ENCODE data around the gene RTKN. TPM values are rescaled to one million over a fixed set of nuclear protein-coding genes. Genes with fewer than 3 reads are reported as not detected.

The RTKN gene
- total and polyA plus RNA-seq, 10 of the 15 experiments (the other 5 are each of a cell fraction or from before 2014, with no cell fraction given): 0.50 to 12.3 (median 5.4) TPM

DNA sequence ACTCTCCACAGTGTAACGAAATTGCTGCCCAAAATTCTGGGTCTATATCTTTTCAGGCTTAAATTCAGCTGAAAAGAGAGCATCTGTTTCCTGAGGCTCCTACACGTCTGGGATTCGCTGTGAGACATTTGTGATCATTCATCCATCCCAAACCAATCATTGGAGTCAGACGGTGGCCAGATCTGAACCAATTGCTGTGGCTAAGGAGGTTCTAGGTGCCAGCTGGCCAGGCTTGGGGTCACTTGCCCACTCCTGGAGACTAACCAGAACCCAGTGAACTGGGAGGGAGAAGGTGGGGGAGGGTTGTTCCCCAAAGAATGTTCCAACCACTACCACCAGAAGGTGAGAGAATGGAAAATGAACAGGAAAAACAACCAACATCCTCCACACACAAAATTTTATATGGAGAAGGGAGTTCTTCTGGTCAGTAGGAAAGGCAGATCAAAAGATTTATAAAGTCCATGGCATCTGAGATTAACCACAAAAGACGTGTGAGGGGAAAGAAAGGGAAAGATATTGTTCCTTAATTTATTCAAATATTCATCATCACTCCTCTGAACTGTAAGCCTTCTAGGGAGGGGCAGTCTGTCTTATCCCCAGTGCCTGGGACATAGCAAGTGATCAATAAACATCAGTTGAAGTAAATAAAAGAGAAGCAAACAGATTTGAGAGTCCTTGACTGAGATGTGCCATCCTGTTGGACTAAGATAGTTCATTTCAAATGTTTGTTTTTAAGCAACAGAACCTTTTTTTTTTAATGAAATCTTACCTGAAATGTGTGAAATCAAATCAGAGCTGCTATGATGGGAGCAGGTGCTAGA lies 3.0 kb upstream of the RTKN start:
- Histone ChIP-seq H3K9ac (ENCODE audit: control insufficient read depth, insufficient read depth, low read length) (no peak overlapping the region), H4K20me1 (ENCODE audit: control insufficient read depth, insufficient read depth) (no peaks in the 10 kb centered on the region), H3K9me3 (replicated peaks; ENCODE audit: control insufficient read depth, insufficient read depth, low read length) (no peaks in the 10 kb centered on the region), H3K79me2 (ENCODE audit: control insufficient read depth, insufficient read depth, low read length) (no peaks in the 10 kb centered on the region), H3K27ac (ENCODE audit: control insufficient read depth, insufficient read depth) (no peak overlapping the region), H3K36me3 (ENCODE audit: control insufficient read depth in 2 of 2, insufficient read depth in 2 of 2, low read length in 1 of 2) (no peaks in the 10 kb centered on the region), H3K4me3 (no peak overlapping the region), H3K4me2 (ENCODE audit: control insufficient read depth, insufficient read depth) (no peak overlapping the region), H2AFZ (ENCODE audit: control insufficient read depth, low read depth, low read length) (no peak overlapping the region), H3K4me1 (ENCODE audit: control insufficient read depth, insufficient read depth, low read length) (peaks cover 15% of the 10 kb centered on the region), H3K27me3 (replicated peaks in 1 of 2; ENCODE audit: control insufficient read depth in 2 of 2, insufficient read depth in 2 of 2, low read length in 1 of 2) (peaks cover 0 to 10% of the 10 kb centered on the region in 2 experiments; a peak in 3 of 4 replicates)
- DNase-seq (ENCODE audit: low read depth, low spot score) (no peak), FAIRE-seq (no peak), ATAC-seq (no peak)
- in situ Hi-C loops (cut with MboI) (no loop called here), intact Hi-C loops (cut with micrococcal nuclease; ENCODE audit: unreplicated experiment) (no loop called here)
- 2% methylated on average over 5 of the region's 5 CpGs for WGBS (ENCODE audit: insufficient coverage, insufficient replicate concordance, low lambda C conversion rate, missing lambda C conversion rate)
- ChIA-PET RAD21 (ENCODE audit: unreplicated experiment) (interaction anchor here (0.9 to 1.0 kb wide), 2 partner anchors 10 to 53 kb away, joined by 3 to 4 read pairs; partner anchors contain the start of gene INO80B), CTCF (interaction anchor here (1.2 to 1.3 kb wide), 2 partner anchors 10 to 24 kb away, joined by 3 to 6 read pairs; partner anchors contain the start of gene INO80B), SMC1A (ENCODE audit: uncharacterized antibody, unreplicated experiment) (interaction anchor here (0.7 to 0.8 kb wide), 2 partner anchors 8 to 12 kb away, joined by 3 read pairs; no protein-coding TSS in a partner anchor), POLR2A (interaction anchor here (0.6 to 3.1 kb wide), 2 partner anchors 10 to 22 kb away, joined by 3 to 16 read pairs; partner anchors contain the start of gene INO80B)
- no TSS peak for BruUV-seq (replicated peaks)
- TF ChIP-seq CHD4 (IDR thresholded peaks at IDR 0.05): no peak
- TF ChIP-seq NR2F1 (conservative IDR thresholded peaks at IDR 0.05): no peak
- TF ChIP-seq, protein P1, sequence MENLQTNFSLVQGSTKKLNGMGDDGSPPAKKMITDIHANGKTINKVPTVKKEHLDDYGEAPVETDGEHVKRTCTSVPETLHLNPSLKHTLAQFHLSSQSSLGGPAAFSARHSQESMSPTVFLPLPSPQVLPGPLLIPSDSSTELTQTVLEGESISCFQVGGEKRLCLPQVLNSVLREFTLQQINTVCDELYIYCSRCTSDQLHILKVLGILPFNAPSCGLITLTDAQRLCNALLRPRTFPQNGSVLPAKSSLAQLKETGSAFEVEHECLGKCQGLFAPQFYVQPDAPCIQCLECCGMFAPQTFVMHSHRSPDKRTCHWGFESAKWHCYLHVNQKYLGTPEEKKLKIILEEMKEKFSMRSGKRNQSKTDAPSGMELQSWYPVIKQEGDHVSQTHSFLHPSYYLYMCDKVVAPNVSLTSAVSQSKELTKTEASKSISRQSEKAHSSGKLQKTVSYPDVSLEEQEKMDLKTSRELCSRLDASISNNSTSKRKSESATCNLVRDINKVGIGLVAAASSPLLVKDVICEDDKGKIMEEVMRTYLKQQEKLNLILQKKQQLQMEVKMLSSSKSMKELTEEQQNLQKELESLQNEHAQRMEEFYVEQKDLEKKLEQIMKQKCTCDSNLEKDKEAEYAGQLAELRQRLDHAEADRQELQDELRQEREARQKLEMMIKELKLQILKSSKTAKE (IDR thresholded peaks at IDR 0.05; ENCODE audit: low read depth, poor library complexity, severe bottlenecking): no peak
- TF ChIP-seq, protein P2, sequence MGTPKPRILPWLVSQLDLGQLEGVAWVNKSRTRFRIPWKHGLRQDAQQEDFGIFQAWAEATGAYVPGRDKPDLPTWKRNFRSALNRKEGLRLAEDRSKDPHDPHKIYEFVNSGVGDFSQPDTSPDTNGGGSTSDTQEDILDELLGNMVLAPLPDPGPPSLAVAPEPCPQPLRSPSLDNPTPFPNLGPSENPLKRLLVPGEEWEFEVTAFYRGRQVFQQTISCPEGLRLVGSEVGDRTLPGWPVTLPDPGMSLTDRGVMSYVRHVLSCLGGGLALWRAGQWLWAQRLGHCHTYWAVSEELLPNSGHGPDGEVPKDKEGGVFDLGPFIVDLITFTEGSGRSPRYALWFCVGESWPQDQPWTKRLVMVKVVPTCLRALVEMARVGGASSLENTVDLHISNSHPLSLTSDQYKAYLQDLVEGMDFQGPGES (IDR thresholded peaks at IDR 0.05): no peak
- TF ChIP-seq SP1 (IDR thresholded peaks at IDR 0.05; ENCODE audit: low read depth, low read length): no peak
- TF ChIP-seq ZNF274 (IDR thresholded peaks at IDR 0.05; ENCODE audit: insufficient read depth, insufficient read length): no peak
- TF ChIP-seq, protein P3, sequence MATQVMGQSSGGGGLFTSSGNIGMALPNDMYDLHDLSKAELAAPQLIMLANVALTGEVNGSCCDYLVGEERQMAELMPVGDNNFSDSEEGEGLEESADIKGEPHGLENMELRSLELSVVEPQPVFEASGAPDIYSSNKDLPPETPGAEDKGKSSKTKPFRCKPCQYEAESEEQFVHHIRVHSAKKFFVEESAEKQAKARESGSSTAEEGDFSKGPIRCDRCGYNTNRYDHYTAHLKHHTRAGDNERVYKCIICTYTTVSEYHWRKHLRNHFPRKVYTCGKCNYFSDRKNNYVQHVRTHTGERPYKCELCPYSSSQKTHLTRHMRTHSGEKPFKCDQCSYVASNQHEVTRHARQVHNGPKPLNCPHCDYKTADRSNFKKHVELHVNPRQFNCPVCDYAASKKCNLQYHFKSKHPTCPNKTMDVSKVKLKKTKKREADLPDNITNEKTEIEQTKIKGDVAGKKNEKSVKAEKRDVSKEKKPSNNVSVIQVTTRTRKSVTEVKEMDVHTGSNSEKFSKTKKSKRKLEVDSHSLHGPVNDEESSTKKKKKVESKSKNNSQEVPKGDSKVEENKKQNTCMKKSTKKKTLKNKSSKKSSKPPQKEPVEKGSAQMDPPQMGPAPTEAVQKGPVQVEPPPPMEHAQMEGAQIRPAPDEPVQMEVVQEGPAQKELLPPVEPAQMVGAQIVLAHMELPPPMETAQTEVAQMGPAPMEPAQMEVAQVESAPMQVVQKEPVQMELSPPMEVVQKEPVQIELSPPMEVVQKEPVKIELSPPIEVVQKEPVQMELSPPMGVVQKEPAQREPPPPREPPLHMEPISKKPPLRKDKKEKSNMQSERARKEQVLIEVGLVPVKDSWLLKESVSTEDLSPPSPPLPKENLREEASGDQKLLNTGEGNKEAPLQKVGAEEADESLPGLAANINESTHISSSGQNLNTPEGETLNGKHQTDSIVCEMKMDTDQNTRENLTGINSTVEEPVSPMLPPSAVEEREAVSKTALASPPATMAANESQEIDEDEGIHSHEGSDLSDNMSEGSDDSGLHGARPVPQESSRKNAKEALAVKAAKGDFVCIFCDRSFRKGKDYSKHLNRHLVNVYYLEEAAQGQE (IDR thresholded peaks at IDR 0.05; ENCODE audit: low read depth, low read length): no peak
- no peak for TF ChIP-seq BRCA1 (IDR thresholded peaks at IDR 0.05; ENCODE audit: low read depth, low read length)
- TF ChIP-seq FOXK2 (IDR thresholded peaks at IDR 0.05): no peak
- TF ChIP-seq SMARCA5 (IDR thresholded peaks at IDR 0.05): no peak
- TF ChIP-seq ETV6 (conservative IDR thresholded peaks at IDR 0.05 in 1 of 2, IDR thresholded peaks at IDR 0.05 in 1 of 2; ENCODE audit: borderline replicate concordance in 1 of 2, low read depth in 1 of 2): no peak
- TF ChIP-seq SIN3A (IDR thresholded peaks at IDR 0.05; ENCODE audit: low read depth, low read length): no peak
- TF ChIP-seq TCF7 (IDR thresholded peaks at IDR 0.05; ENCODE audit: borderline replicate concordance): no peak
- TF ChIP-seq SMAD5 (IDR thresholded peaks at IDR 0.05; ENCODE audit: low read depth): no peak
- TF ChIP-seq TAF1 (IDR thresholded peaks at IDR 0.05; ENCODE audit: borderline replicate concordance, low read depth, low read length): no peak
- TF ChIP-seq, protein P4, sequence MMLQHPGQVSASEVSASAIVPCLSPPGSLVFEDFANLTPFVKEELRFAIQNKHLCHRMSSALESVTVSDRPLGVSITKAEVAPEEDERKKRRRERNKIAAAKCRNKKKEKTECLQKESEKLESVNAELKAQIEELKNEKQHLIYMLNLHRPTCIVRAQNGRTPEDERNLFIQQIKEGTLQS (IDR thresholded peaks at IDR 0.05; ENCODE audit: borderline replicate concordance, extremely low read depth, low read depth, low read length): no peak
- no peak for TF ChIP-seq FOS (IDR thresholded peaks at IDR 0.05; ENCODE audit: borderline replicate concordance, extremely low read depth, insufficient read length)
